ENCODE data around the gene ZDHHC23. TPM values are rescaled to one million over a fixed set of nuclear protein-coding genes. Genes with fewer than 3 reads are reported as not detected.
A peak's percentile ranks its signal among the peaks of the same experiment; 100 is the strongest.

ZDHHC23 gene
- total RNA-seq (2022) = 9.0 and 9.1 TPM in 2 replicates
- percentile 55 among the genes with signal in this experiment for Bru-seq, nascent RNA
- percentile 73 among the genes with signal in this experiment for BruChase-seq, experiment 1, labeled RNA remaining after a 2-hour chase
- BruChase-seq, experiment 2, labeled RNA remaining after a 6-hour chase = percentile 78 among the genes with signal in this experiment
- long read RNA-seq, partial matches to known transcripts = 2 of 4 reads
- long read RNA-seq, other reads (novel, unspliced or antisense) = 2 of 4 reads

GRCh38 chr3:113947372-113948014, at the start of gene ZDHHC23:
TSS of gene ZDHHC23 (plus strand) at chr3:113948013. CDS start at chr3:113948803, 790 bp downstream.
- peak; percentile 80 to 87 for DNase-seq

DNA sequence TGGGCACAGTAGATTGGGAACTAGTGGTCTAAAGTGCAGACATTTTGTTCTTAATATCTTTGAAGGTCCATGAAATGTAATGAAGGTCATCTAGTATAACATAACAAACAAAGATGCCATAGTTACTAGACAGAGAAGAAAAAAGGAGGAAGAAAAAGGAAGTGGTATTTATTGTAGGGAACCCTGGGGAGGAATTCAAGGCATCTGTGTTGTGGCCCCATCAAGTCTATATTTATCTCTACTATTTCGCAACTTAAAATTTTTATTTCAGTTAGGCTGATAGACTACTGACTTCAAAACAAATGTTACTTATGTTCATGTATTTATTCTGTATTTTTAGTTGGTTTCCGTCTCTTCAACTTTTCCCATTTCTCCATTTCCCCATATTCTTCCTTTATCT, 48.9 kb upstream of the ZDHHC23 start:
- H3K27ac Mint-ChIP-seq (ENCODE audit: unreplicated experiment) = no peak overlapping the region
- intact Hi-C loops (cut with micrococcal nuclease; ENCODE audit: unreplicated experiment) = no loop called here
- peak overlapping the region; percentile 4 for H3K4me3 Mint-ChIP-seq (ENCODE audit: unreplicated experiment)
- DNase-seq = no peak
- H3K36me3 Mint-ChIP-seq (ENCODE audit: insufficient read depth, unreplicated experiment) = no peaks in the 10 kb centered on the region
- no peaks in the 10 kb centered on the region for H3K27me3 Mint-ChIP-seq (ENCODE audit: insufficient read depth, unreplicated experiment)
- Histone ChIP-seq H3K4me3 (ENCODE audit: low read depth, low read length) (no peak overlapping the region), H3K9me3 (no peaks in the 10 kb centered on the region), H3K27me3 (replicated peaks; ENCODE audit: control insufficient read depth, insufficient read depth, low read length) (no peaks in the 10 kb centered on the region), H3K4me1 (peaks cover 5% of the 10 kb centered on the region), H3K36me3 (ENCODE audit: control insufficient read depth, insufficient read depth, low read length) (no peaks in the 10 kb centered on the region)
- BruUV-seq (replicated peaks) = no TSS peak
- ChIA-PET CTCF (interaction anchor here (1.3 kb wide), 1 partner anchor 54 kb away, joined by 3 read pairs; no protein-coding TSS in a partner anchor), POLR2A (no interaction called here)
- TF ChIP-seq, protein P1, sequence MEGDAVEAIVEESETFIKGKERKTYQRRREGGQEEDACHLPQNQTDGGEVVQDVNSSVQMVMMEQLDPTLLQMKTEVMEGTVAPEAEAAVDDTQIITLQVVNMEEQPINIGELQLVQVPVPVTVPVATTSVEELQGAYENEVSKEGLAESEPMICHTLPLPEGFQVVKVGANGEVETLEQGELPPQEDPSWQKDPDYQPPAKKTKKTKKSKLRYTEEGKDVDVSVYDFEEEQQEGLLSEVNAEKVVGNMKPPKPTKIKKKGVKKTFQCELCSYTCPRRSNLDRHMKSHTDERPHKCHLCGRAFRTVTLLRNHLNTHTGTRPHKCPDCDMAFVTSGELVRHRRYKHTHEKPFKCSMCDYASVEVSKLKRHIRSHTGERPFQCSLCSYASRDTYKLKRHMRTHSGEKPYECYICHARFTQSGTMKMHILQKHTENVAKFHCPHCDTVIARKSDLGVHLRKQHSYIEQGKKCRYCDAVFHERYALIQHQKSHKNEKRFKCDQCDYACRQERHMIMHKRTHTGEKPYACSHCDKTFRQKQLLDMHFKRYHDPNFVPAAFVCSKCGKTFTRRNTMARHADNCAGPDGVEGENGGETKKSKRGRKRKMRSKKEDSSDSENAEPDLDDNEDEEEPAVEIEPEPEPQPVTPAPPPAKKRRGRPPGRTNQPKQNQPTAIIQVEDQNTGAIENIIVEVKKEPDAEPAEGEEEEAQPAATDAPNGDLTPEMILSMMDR (IDR thresholded peaks at IDR 0.05; ENCODE audit: insufficient read depth in 1 of 2, low read depth in 1 of 2, low read length in 1 of 2, severe bottlenecking in 1 of 2, unreplicated experiment in 1 of 2) = no peak
- no peaks in the 10 kb centered on the region for H3K9me3 Mint-ChIP-seq (ENCODE audit: unreplicated experiment)
- peaks cover 9% of the 10 kb centered on the region for H3K4me1 Mint-ChIP-seq (ENCODE audit: low read depth, unreplicated experiment)

More at GRCh38 chr3:113947372-113948014, at the start of gene ZDHHC23:
- TF ChIP-seq, protein P1 (IDR thresholded peaks at IDR 0.05; ENCODE audit: insufficient read depth in 1 of 2, low read depth in 1 of 2, low read length in 1 of 2, severe bottlenecking in 1 of 2, unreplicated experiment in 1 of 2) = no peak
- BruUV-seq (replicated peaks) = no TSS peak
- Histone ChIP-seq H3K36me3 (ENCODE audit: control insufficient read depth, insufficient read depth, low read length) (no peaks in the 10 kb centered on the region), H3K4me3 (ENCODE audit: low read depth, low read length) (peak within 1 kb of the TSS; percentile 90), H3K9me3 (no peaks in the 10 kb centered on the region), H3K4me1 (no peaks in the 10 kb centered on the region), H3K27me3 (replicated peaks; ENCODE audit: control insufficient read depth, insufficient read depth, low read length) (no peaks in the 10 kb centered on the region)
- intact Hi-C loops (cut with micrococcal nuclease; ENCODE audit: unreplicated experiment) = loop anchor here (2.0 to 5.0 kb wide), 2 partner anchors 109 to 200 kb away; partner anchors contain the start of genes ATP6V1A, CCDC191, NAA50 and QTRT2
- Mint-ChIP-seq H3K27me3 (ENCODE audit: insufficient read depth, unreplicated experiment) (peaks cover 15% of the 10 kb centered on the region), H3K9me3 (ENCODE audit: unreplicated experiment) (no peaks in the 10 kb centered on the region), H3K4me1 (ENCODE audit: low read depth, unreplicated experiment) (peaks cover 7% of the 10 kb centered on the region), H3K27ac (ENCODE audit: unreplicated experiment) (no peak within 1 kb of the TSS), H3K36me3 (ENCODE audit: insufficient read depth, unreplicated experiment) (no peaks in the 10 kb centered on the region), H3K4me3 (ENCODE audit: unreplicated experiment) (peak within 1 kb of the TSS; percentile 80)
- ChIA-PET POLR2A (no interaction called here), CTCF (no interaction called here)

DNA sequence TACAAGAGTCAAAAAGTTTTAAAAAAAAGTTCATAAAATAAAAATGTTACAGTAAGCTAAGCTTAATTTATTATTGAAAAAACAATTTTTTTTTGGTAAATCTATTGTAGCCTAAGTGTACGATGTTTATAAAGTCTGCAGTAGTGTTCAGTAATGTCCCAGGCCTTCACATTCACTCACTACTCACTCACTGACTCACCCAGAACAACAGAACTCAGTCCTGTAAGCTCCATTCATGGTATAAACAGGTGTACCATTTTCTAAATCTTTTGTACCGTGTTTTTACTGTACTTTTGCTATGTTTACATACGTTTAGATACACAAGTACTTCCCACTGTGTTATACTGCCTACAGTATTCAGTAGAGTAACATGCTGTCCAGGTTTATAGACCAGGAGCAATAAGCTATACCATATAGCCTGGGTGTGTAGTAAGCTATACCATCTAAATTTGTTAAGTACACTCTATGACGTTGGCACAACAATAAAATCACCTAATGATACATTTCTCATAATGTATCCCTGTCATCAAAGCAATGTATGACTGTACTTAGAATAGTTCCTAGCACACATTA, 41.2 kb upstream of the ZDHHC23 start:
- TF ChIP-seq, protein P1 (IDR thresholded peaks at IDR 0.05; ENCODE audit: insufficient read depth in 1 of 2, low read depth in 1 of 2, low read length in 1 of 2, severe bottlenecking in 1 of 2, unreplicated experiment in 1 of 2) = no peak
- H3K9me3 ChIP-seq = no peaks in the 10 kb centered on the region
- no peak overlapping the region for H3K27ac Mint-ChIP-seq (ENCODE audit: unreplicated experiment)
- H3K4me1 ChIP-seq = no peaks in the 10 kb centered on the region
- H3K36me3 Mint-ChIP-seq (ENCODE audit: insufficient read depth, unreplicated experiment) = no peaks in the 10 kb centered on the region
- no peaks in the 10 kb centered on the region for H3K36me3 ChIP-seq (ENCODE audit: control insufficient read depth, insufficient read depth, low read length)
- H3K4me3 ChIP-seq (ENCODE audit: low read depth, low read length) = no peak overlapping the region
- intact Hi-C loops (cut with micrococcal nuclease; ENCODE audit: unreplicated experiment) = no loop called here
- H3K4me3 Mint-ChIP-seq (ENCODE audit: unreplicated experiment) = no peak overlapping the region
- DNase-seq = no peak
- ChIA-PET POLR2A (no interaction called here), CTCF (interaction anchor here (2.1 kb wide), 1 partner anchor 62 kb away, joined by 7 read pairs; no protein-coding TSS in a partner anchor)
- no peaks in the 10 kb centered on the region for H3K27me3 Mint-ChIP-seq (ENCODE audit: insufficient read depth, unreplicated experiment)
- no peaks in the 10 kb centered on the region for H3K27me3 ChIP-seq (replicated peaks; ENCODE audit: control insufficient read depth, insufficient read depth, low read length)
- no TSS peak for BruUV-seq (replicated peaks)
- H3K9me3 Mint-ChIP-seq (ENCODE audit: unreplicated experiment) = no peaks in the 10 kb centered on the region
- no peaks in the 10 kb centered on the region for H3K4me1 Mint-ChIP-seq (ENCODE audit: low read depth, unreplicated experiment)

All from Caco-2 (cell line).